Measurements from ENCODE around the gene RBPMS2. TPM values are rescaled to one million over a fixed set of nuclear protein-coding genes. Genes with fewer than 3 reads are reported as not detected.

RBPMS2 gene
- total RNA-seq, 4 donors from 2014 or later, result 27.2 to 64.1 (median 45.4) TPM

DNA sequence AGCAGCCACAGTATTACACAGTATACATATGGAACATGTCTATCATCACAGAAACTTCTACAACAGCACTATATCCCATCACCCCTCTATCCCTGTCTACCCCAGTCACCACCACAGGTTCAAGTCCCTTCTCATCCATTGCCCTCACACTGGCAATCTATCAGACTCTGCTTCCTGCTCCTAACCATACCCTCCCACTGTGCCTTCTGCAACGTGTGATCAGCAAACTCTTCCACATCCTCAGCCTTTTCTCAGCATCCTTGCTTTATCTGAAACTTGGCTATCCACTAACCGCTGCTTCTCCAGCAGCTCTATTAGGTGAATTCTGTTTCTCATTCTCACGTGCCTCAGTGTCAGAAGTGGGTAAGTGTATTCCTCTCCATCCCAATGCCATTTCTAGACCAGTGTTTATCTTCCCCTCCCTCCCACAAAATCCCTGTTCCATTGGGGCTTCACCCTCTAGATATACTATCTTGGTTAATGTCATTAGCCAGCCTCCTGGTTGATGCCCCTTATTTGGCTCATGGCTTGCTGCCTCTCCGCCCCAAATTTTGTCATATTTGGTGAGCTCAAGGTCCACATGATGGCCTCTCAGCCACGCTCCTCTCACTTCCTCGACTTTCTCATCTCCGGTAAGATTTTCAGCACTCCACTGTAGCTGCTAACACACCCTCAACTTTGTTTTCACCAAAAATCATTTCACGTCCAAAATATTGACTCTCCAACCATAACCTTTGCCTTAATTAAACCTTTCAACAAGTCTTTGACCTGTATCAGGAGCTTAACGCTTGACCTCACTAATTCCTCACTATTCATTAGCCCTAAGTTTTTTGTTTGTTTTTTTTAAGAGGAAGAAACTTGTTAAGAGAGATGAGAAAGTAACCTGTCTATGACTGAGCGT, 69.1 kb downstream of the RBPMS2 start:
- Histone ChIP-seq H3K9me3 (no peaks in the 10 kb centered on the region), H3K27me3 (no peaks in the 10 kb centered on the region), H3K4me1 (peaks cover 10 to 24% (median 23%) of the 10 kb centered on the region in 4 donors), H3K27ac (replicated peaks in 1 of 4) (peak overlapping the region in 1 of 4 donors; percentile 30), H3K4me3 (no peak overlapping the region), H3K36me3 (peaks cover 0 to 36% (median 9%) of the 10 kb centered on the region in 4 donors)
- no peak for TF ChIP-seq POLR2AphosphoS5 (IDR thresholded peaks at IDR 0.05)
- TF ChIP-seq POLR2A (IDR thresholded peaks at IDR 0.05; ENCODE audit: low read depth), result no peak
- no peak for TF ChIP-seq EP300 (IDR thresholded peaks at IDR 0.05)
- no peak for TF ChIP-seq CTCF (IDR thresholded peaks at IDR 0.05)
- WGBS, result 88% methylated on average over 10 of the region's 10 CpGs
- DNase-seq (ENCODE audit: extremely low spot score), result no peak
- intact Hi-C loops (cut with DNase I), result no loop called here

DNA sequence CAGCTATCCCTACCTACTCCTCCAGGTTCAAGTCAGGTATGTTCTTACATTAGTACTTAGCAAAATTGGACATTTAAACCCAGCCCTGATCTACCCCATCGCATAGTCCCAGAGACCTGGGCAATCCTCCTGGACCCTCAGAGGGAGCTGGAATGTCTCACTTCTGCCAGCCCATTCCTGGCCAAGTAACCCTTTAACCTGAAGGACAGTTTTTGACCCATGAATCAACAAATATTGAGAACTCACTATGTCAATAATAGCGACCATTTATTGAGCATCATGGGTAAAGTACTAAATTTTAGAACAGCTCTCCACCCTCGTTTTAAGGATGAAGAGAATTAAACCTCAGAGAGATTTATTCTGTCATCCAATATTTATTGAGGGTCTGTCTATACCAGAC, 70.4 kb downstream of the RBPMS2 start:
- H3K36me3 ChIP-seq, result peaks cover 0 to 24% (median 9%) of the 10 kb centered on the region in 4 donors
- intact Hi-C loops (cut with DNase I), result no loop called here
- H3K9me3 ChIP-seq, result no peaks in the 10 kb centered on the region
- no peak overlapping the region for H3K4me3 ChIP-seq
- 86% methylated on average over 3 of the region's 3 CpGs for WGBS
- H3K4me1 ChIP-seq, result peaks cover 23 to 37% (median 36%) of the 10 kb centered on the region in 4 donors
- TF ChIP-seq EP300 (IDR thresholded peaks at IDR 0.05), result no peak
- no peak for TF ChIP-seq POLR2A (IDR thresholded peaks at IDR 0.05; ENCODE audit: low read depth)
- no peak for TF ChIP-seq CTCF (IDR thresholded peaks at IDR 0.05)
- no peak for TF ChIP-seq POLR2AphosphoS5 (IDR thresholded peaks at IDR 0.05)
- H3K27ac ChIP-seq (replicated peaks in 1 of 4), result no peak overlapping the region
- H3K27me3 ChIP-seq, result no peaks in the 10 kb centered on the region
- DNase-seq (ENCODE audit: extremely low spot score), result no peak

DNA sequence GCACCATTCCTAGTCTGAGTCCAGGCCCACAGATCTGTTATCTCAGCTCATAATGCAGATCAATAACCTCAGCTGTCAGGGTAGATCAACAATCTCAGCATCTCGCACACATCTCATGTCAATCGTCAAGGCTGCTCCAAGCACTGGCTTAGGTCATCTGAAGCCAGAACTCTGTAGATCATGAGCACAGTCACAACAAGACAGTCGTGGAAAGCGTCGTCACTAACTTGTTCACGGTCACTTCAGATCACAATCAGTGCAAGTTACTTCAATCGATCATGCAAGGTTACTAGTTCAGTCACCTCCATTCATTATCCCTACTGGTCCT, 71.8 kb downstream of the RBPMS2 start:
- Histone ChIP-seq H3K27ac (replicated peaks in 1 of 4) (peak overlapping the region; percentile 91 to 92 (median 92)), H3K36me3 (peaks cover 0 to 19% (median 2%) of the 10 kb centered on the region in 4 donors), H3K4me3 (peak overlapping the region; percentile 71 to 87 (median 82)), H3K4me1 (peaks cover 37 to 51% (median 50%) of the 10 kb centered on the region in 4 donors), H3K9me3 (no peaks in the 10 kb centered on the region), H3K27me3 (no peaks in the 10 kb centered on the region)
- TF ChIP-seq POLR2A (IDR thresholded peaks at IDR 0.05; ENCODE audit: low read depth), result no peak
- TF ChIP-seq EP300 (IDR thresholded peaks at IDR 0.05), result peak; percentile 30
- no peak for TF ChIP-seq CTCF (IDR thresholded peaks at IDR 0.05)
- TF ChIP-seq POLR2AphosphoS5 (IDR thresholded peaks at IDR 0.05), result no peak
- no peak for DNase-seq (ENCODE audit: extremely low spot score)
- intact Hi-C loops (cut with DNase I), result no loop called here
- WGBS, result 41% methylated on average over 7 of the region's 7 CpGs

GRCh38 chr15:64702816-64703631, 72.4 kb downstream of the RBPMS2 start:
- H3K36me3 ChIP-seq, result peaks cover 0 to 16% (median 0%) of the 10 kb centered on the region in 4 donors
- DNase-seq (ENCODE audit: extremely low spot score), result peak; percentile 99
- peak overlapping the region; percentile 91 to 92 (median 92) for H3K27ac ChIP-seq (replicated peaks in 1 of 4)
- WGBS, result 0% methylated on average over 2 of the region's 62 CpGs
- no peaks in the 10 kb centered on the region for H3K27me3 ChIP-seq
- H3K4me1 ChIP-seq, result peaks cover 43 to 56% (median 56%) of the 10 kb centered on the region in 4 donors
- intact Hi-C loops (cut with DNase I), result no loop called here
- peak overlapping the region; percentile 71 to 87 (median 82) for H3K4me3 ChIP-seq
- TF ChIP-seq POLR2AphosphoS5 (IDR thresholded peaks at IDR 0.05), result peak; percentile 89 to 92
- no peak for TF ChIP-seq EP300 (IDR thresholded peaks at IDR 0.05)
- TF ChIP-seq CTCF (IDR thresholded peaks at IDR 0.05), result no peak
- no peaks in the 10 kb centered on the region for H3K9me3 ChIP-seq

Data from esophagus muscularis mucosa (tissue), 4 donors.